Measurements from ENCODE around the gene B2M. TPM values are rescaled to one million over a fixed set of nuclear protein-coding genes. Genes with fewer than 3 reads are reported as not detected.
A peak's percentile ranks its signal among the peaks of the same experiment; 100 is the strongest.
"Not testable (repeated sequence)": the region's sequence is repeated elsewhere in the genome, so short reads cannot be mapped to it uniquely, and the experiment has no call there.

B2M gene
- total RNA-seq, 4 donors from 2014 or later = 2,056 to 2,934 (median 2,402) TPM

GRCh38 chr15:44675911-44676310 lies 35.4 kb upstream of the B2M start:
- 80 to 82% methylated on average over 5 of the region's 5 CpGs for WGBS, 2 donors
- H3K27ac ChIP-seq = no peak overlapping the region
- peaks cover 0 to 8% (median 0%) of the 10 kb centered on the region in 4 donors for H3K4me1 ChIP-seq
- no peaks in the 10 kb centered on the region for H3K27me3 ChIP-seq
- no peaks in the 10 kb centered on the region for H3K36me3 ChIP-seq
- H3K4me3 ChIP-seq = no peak overlapping the region
- no peak for DNase-seq (ENCODE audit: low spot score in 2 of 2)
- H3K9me3 ChIP-seq = no peaks in the 10 kb centered on the region
- TF ChIP-seq POLR2A (IDR thresholded peaks at IDR 0.05) (no peak), CTCF (IDR thresholded peaks at IDR 0.05) (no peak), EP300 (IDR thresholded peaks at IDR 0.05) (no peak)

GRCh38 chr15:44676676-44677075 lies 34.6 kb upstream of the B2M start:
- H3K9me3 ChIP-seq = no peaks in the 10 kb centered on the region
- H3K4me1 ChIP-seq = peaks cover 0 to 8% (median 0%) of the 10 kb centered on the region in 4 donors
- 64 to 71% methylated on average over 7 of the region's 7 CpGs for WGBS, 2 donors
- no peaks in the 10 kb centered on the region for H3K27me3 ChIP-seq
- peak overlapping the region in 1 of 4 donors; percentile 34 for H3K27ac ChIP-seq
- DNase-seq (ENCODE audit: low spot score in 2 of 2) = no peak
- no peaks in the 10 kb centered on the region for H3K36me3 ChIP-seq
- H3K4me3 ChIP-seq = no peak overlapping the region
- TF ChIP-seq CTCF (IDR thresholded peaks at IDR 0.05) (no peak), POLR2A (IDR thresholded peaks at IDR 0.05) (no peak), EP300 (IDR thresholded peaks at IDR 0.05) (no peak)

GRCh38 chr15:44682211-44682610 lies 29.1 kb upstream of the B2M start:
- H3K4me1 ChIP-seq = peaks cover 0 to 23% (median 6%) of the 10 kb centered on the region in 4 donors
- H3K27me3 ChIP-seq = no peaks in the 10 kb centered on the region
- no peak overlapping the region for H3K4me3 ChIP-seq
- WGBS, 2 donors = 70 to 76% methylated on average over 2 of the region's 2 CpGs
- DNase-seq (ENCODE audit: low spot score in 2 of 2) = no peak
- no peak overlapping the region for H3K27ac ChIP-seq
- no peaks in the 10 kb centered on the region for H3K9me3 ChIP-seq
- TF ChIP-seq POLR2A (IDR thresholded peaks at IDR 0.05) (no peak), CTCF (IDR thresholded peaks at IDR 0.05) (no peak), EP300 (IDR thresholded peaks at IDR 0.05) (no peak)
- no peaks in the 10 kb centered on the region for H3K36me3 ChIP-seq

DNA sequence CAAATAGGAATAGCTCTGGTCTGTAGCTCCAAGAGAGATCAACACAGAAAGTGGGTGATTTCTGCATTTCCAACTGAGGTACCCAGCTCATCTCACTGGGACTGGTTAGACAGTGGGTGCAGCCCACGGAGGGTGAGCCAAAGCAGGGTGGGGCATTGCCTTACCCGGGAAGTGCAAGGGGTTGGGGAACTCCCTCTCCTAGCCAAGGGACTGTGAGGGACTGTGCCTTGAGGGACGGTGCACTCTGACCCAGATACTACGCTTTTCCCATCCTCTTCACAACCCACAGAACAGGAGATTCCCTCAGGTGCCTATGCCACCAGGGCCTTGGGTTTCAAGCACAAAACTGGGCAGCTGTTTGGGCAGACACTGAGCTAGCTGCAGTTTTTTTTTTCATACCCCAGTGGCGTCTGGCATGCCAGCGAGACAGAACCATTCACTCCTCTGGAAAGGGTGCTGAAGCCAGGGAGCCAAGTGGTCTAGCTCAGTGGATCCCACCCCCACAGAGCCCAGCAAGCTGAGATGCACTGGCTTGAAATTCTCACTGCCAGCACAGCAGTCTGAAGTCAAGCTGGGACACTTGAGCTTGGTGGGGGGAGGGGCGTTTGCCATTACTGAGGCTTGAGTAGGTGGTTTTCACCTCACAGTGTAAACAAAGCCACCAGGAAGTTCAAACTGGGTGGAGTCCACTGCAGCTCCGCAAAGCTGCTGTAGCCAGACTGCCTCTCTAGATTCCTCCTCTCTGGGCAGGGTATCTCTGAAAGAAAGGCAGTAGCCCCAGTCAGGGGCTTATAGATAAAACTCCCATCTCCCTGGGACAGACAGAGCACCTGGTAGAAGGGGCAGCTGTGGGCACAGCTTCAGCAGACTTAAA lies 28.3 kb upstream of the B2M start:
- not testable (repeated sequence) for H3K36me3 ChIP-seq, H3K9me3 ChIP-seq, H3K27me3 ChIP-seq
- DNase-seq (ENCODE audit: low spot score in 2 of 2) = peak in 1 of 2 donors; percentile 30
- H3K4me1 ChIP-seq = peaks cover 0 to 19% (median 6%) of the 10 kb centered on the region in 4 donors
- peak overlapping the region in 1 of 4 donors; percentile 67 for H3K27ac ChIP-seq
- peak overlapping the region in 1 of 4 donors; percentile 10 for H3K4me3 ChIP-seq
- WGBS, 2 donors = 33 to 44% methylated on average over 8 of the region's 8 CpGs

GRCh38 chr15:44689318-44689717 lies 22.0 kb upstream of the B2M start:
- not testable (repeated sequence) for H3K27me3 ChIP-seq; H3K4me1 ChIP-seq; H3K27ac ChIP-seq; H3K4me3 ChIP-seq; DNase-seq (ENCODE audit: low spot score in 2 of 2); H3K9me3 ChIP-seq; H3K36me3 ChIP-seq
- 79 to 92% methylated on average over 2 of the region's 2 CpGs for WGBS, 2 donors

GRCh38 chr15:44690245-44690644 lies 21.1 kb upstream of the B2M start:
- WGBS, 2 donors = 23 to 26% methylated on average over 1 of the region's 1 CpG
- not testable (repeated sequence) for H3K27ac ChIP-seq; H3K36me3 ChIP-seq; H3K9me3 ChIP-seq; H3K4me1 ChIP-seq; DNase-seq (ENCODE audit: low spot score in 2 of 2); H3K4me3 ChIP-seq; H3K27me3 ChIP-seq
